HepG2 (cell line): ENCODE results near the gene WDR31. TPM values are rescaled to one million over a fixed set of nuclear protein-coding genes. Genes with fewer than 3 reads are reported as not detected.

ENCODE experiments used
- ATAC-seq: fragments of 200-7000 bp; cut with Tn5 transposase; 3 replicates; pipeline ENCODE4 v1.9.1; 2020; ENCODE audit warnings: mild to moderate bottlenecking, moderate library complexity
- BruUV-seq: library from RNA; stranded (reverse); fragments of 400-500 nt; replicated peaks from 2 replicates; lab custom pipeline; 2021; lab: Mats Ljungman, UMichigan
- CTCF ChIA-PET: fragments of 300-600 bp; formaldehyde crosslinking; extraction: SDS; loops from one replicate; lab custom pipeline; 2021; ENCODE audit warnings: low total read pairs, inconsistent platforms, low intra/inter-chr PET ratio; lab: Yijun Ruan, JAX
- POLR2A ChIA-PET: fragments of 350-600 bp; sonication (Branson Sonifier 250); formaldehyde crosslinking; loops from one replicate; lab custom pipeline; 2020; ENCODE audit warnings: antibody characterized with exemption, inconsistent platforms; lab: Yijun Ruan, JAX
- DNase-seq: peaks from one replicate; pipeline ENCODE4 v3.0.0-alpha.2; 2015; ENCODE audit warnings: low spot score
- FAIRE-seq: peaks from 3 replicates; lab custom pipeline; 2011; peaks lifted over from hg19 to GRCh38; lab: Jason Lieb, UNC
- H2AFZ ChIP-seq: one replicate; pipeline ENCODE4 v1.6.1; 2011; ENCODE audit warnings: low read length, inconsistent platforms
- H3K27ac ChIP-seq: fragments of 300-600 bp; 3 replicates; pipeline ENCODE4 v1.8.0; 2011; ENCODE audit warnings: mixed run types, mild to moderate bottlenecking, mixed read lengths, low read length, inconsistent platforms; ENCODE audit not compliant: insufficient read depth; ENCODE audit errors: extremely low read length
- H3K27me3 ChIP-seq, 2 experiments: fragments of 200-600 bp in 1 of 2; 2 replicates in 1 of 2; 3 replicates in 1 of 2; pipeline versions ENCODE4 v1.6.0 to v1.8.0; 2011; ENCODE audit warnings: low read length in 2 of 2, mild to moderate bottlenecking in 2 of 2, moderate library complexity in 2 of 2, inconsistent platforms in 1 of 2; ENCODE audit not compliant: insufficient read depth in 2 of 2, control insufficient read depth in 1 of 2
- H3K36me3 ChIP-seq, 2 experiments: fragments of 200-600 bp in 1 of 2; replicated peaks in 1 of 2; 2 replicates in 1 of 2; 3 replicates in 1 of 2; pipeline versions ENCODE4 v1.5.1 to v1.8.0; 2011; ENCODE audit warnings: low read length in 2 of 2, inconsistent platforms in 1 of 2; ENCODE audit not compliant: insufficient read depth in 2 of 2, control insufficient read depth in 1 of 2
- H3K4me1 ChIP-seq: 2 replicates; pipeline ENCODE4 v1.5.1; 2012; ENCODE audit warnings: low read length, inconsistent platforms; ENCODE audit not compliant: insufficient read depth
- H3K4me2 ChIP-seq: 2 replicates; pipeline ENCODE4 v1.6.0; 2011; ENCODE audit warnings: low read depth, low read length, inconsistent platforms
- H3K4me3 ChIP-seq, 3 experiments: fragments of 200-600 bp in 1 of 3; sonication (generic), shearing (Covaris generic) in 1 of 3; replicated peaks in 1 of 3; 2 replicates each; pipeline ENCODE4 v1.5.1; 2011 to 2016; ENCODE audit warnings: low read length in 3 of 3, inconsistent platforms in 2 of 3, low read depth in 2 of 3, mild to moderate bottlenecking in 2 of 3, control low read depth in 1 of 3, mixed read lengths in 1 of 3; ENCODE audit not compliant: insufficient read depth in 1 of 3
- H3K79me2 ChIP-seq: one replicate; pipeline ENCODE4 v1.6.1; 2011; ENCODE audit warnings: low read length, inconsistent platforms; ENCODE audit not compliant: insufficient read depth
- H3K9ac ChIP-seq: 2 replicates; pipeline ENCODE4 v1.6.0; 2011; ENCODE audit warnings: mild to moderate bottlenecking, low read depth, low read length, inconsistent platforms; ENCODE audit not compliant: insufficient read depth
- H3K9me3 ChIP-seq: 2 replicates; pipeline ENCODE4 v1.5.1; 2012; ENCODE audit warnings: mild to moderate bottlenecking, low read length
- H4K20me1 ChIP-seq: 2 replicates; pipeline ENCODE4 v1.6.0; 2011; ENCODE audit warnings: inconsistent platforms, mild to moderate bottlenecking, low read length, moderate library complexity; ENCODE audit not compliant: insufficient read depth
- ATF2 ChIP-seq: sonication (generic); formaldehyde crosslinking; IDR thresholded peaks from 2 replicates; pipeline ENCODE4 v1.4.0; 2020; ENCODE audit warnings: missing genetic modification reagents
- BRF2 ChIP-seq: sonication (generic); formaldehyde crosslinking; IDR thresholded peaks from 2 replicates; pipeline ENCODE4 v1.8.1; 2022; ENCODE audit warnings: mild to moderate bottlenecking, missing genetic modification reagents
- CHCHD3 ChIP-seq: sonication (generic); formaldehyde crosslinking; IDR thresholded peaks from 2 replicates; pipeline ENCODE4 v1.8.0; 2022; ENCODE audit warnings: mild to moderate bottlenecking, missing genetic modification reagents, moderate library complexity
- FIP1L1 ChIP-seq: fragments of 200-400 bp; formaldehyde crosslinking; IDR thresholded peaks from 2 replicates; pipeline ENCODE4 v1.6.1; 2018; ENCODE audit warnings: low read depth, mild to moderate bottlenecking, low read length, moderate library complexity, borderline replicate concordance; ENCODE audit not compliant: insufficient read depth
- FOXK2 ChIP-seq: fragments of 450-650 bp; IDR thresholded peaks from 2 replicates; pipeline ENCODE4 v1.6.1; 2016
- JUND ChIP-seq: sonication (generic); formaldehyde crosslinking; IDR thresholded peaks from 2 replicates; pipeline ENCODE4 v1.8.0; 2022; ENCODE audit warnings: mild to moderate bottlenecking, missing genetic modification reagents
- KDM4B ChIP-seq: sonication (generic); formaldehyde crosslinking; IDR thresholded peaks from 2 replicates; pipeline ENCODE4 v1.4.0; 2020; ENCODE audit warnings: missing genetic modification reagents
- NFRKB ChIP-seq: fragments of 450-650 bp; IDR thresholded peaks from 2 replicates; pipeline ENCODE4 v1.6.1; 2017
- PAXIP1 ChIP-seq: sonication (generic); formaldehyde crosslinking; conservative IDR thresholded peaks from 2 replicates; pipeline ENCODE4 v1.4.0; 2020; ENCODE audit warnings: mild to moderate bottlenecking, missing genetic modification reagents, moderate library complexity
- RORA ChIP-seq: sonication (generic); formaldehyde crosslinking; IDR thresholded peaks from 2 replicates; pipeline ENCODE4 v1.5.0; 2020; ENCODE audit warnings: mild to moderate bottlenecking, missing genetic modification reagents, moderate library complexity
- SAP130 ChIP-seq: IDR thresholded peaks from 2 replicates; pipeline ENCODE4 v1.6.1; 2016; ENCODE audit warnings: low read depth
- SMAD3 ChIP-seq: sonication (generic); formaldehyde crosslinking; IDR thresholded peaks from 2 replicates; pipeline ENCODE4 v1.4.0; 2020; ENCODE audit warnings: missing genetic modification reagents
- ZBTB38 ChIP-seq: sonication (generic); formaldehyde crosslinking; IDR thresholded peaks from 2 replicates; pipeline ENCODE4 v1.5.1; 2020; ENCODE audit warnings: mild to moderate bottlenecking, missing genetic modification reagents
- ZNF253 ChIP-seq: sonication (generic); formaldehyde crosslinking; IDR thresholded peaks from 2 replicates; pipeline ENCODE4 v1.8.0; 2022; ENCODE audit warnings: mild to moderate bottlenecking, missing genetic modification reagents, borderline replicate concordance
- WGBS: methylation state at CpG from one replicate; pipeline ENCODE4 v1.1.6; 2017; ENCODE audit warnings: low lambda C conversion rate; 5-methylcytosine and 5-hydroxymethylcytosine counted together
- in situ Hi-C: cut with HindIII; loops from 2 replicates; pipeline ENCODE4 v1.10.0; 2017; ENCODE audit warnings: low pct_unique_long_range_greater_than_20kb; ENCODE audit not compliant: extremely low pct_ligation_motif_present
- intact Hi-C: fragments of 100-400 bp; cut with micrococcal nuclease; formaldehyde crosslinking; loops from one replicate; pipeline ENCODE4 v1.10.0; 2022; ENCODE audit not compliant: unreplicated experiment
- polyA plus RNA-seq, 8 experiments: library from polyadenylated mRNA; depleted of rRNA in 3 of 8; stranded (reverse) in 7 of 8; unstranded in 1 of 8; fragments of >200 nt; fragmentation: Illumina TruSeq in 4 of 8; extraction: Trizol in 4 of 8; gene quantifications; 2 replicates each; pipeline versions ENCODE4 v1.2.1 to v1.2.3, GENCODE V29; 2011 to 2016; ENCODE audit warnings: low read depth in 4 of 8, missing spikeins in 1 of 8, mixed read lengths in 1 of 8; ENCODE audit not compliant: insufficient read depth in 1 of 8
- total RNA-seq, 5 experiments: library from RNA; depleted of rRNA; stranded (reverse); fragments of >200 nt; fragmentation: Illumina TruSeq; extraction: Trizol; gene quantifications; 2 replicates each; pipeline ENCODE4 v1.2.3, GENCODE V29; 2016; ENCODE audit warnings: low read depth in 1 of 5

The WDR31 gene
- total and polyA plus RNA-seq, 2 of the 13 experiments (the other 11 are each of a cell fraction or from before 2014, with no cell fraction given): 0.33 to 1.7 TPM

GRCh38 chr9:113281356-113281755 is 58.7 kb downstream of the WDR31 start:
- CTCF ChIA-PET: no interaction called here
- no peak for TF ChIP-seq RORA (CRISPR knock-in tag)
- TF ChIP-seq FOXK2: no peak
- no peak for TF ChIP-seq BRF2 (CRISPR knock-in tag)
- TF ChIP-seq SMAD3: no peak
- TF ChIP-seq ZNF253: no peak

GRCh38 chr9:113278840-113279239 is 61.2 kb downstream of the WDR31 start:
- in situ Hi-C loops (no loop called here), intact Hi-C loops (loop anchor here (10.0 kb wide), 2 partner anchors 126 to 376 kb away; partner anchors contain the start of gene ALAD)
- FAIRE-seq (no peak), DNase-seq (no peak), ATAC-seq (no peak)
- POLR2A ChIA-PET: interaction anchor here (0.9 to 1.7 kb wide), 2 partner anchors 57 to 122 kb away, joined by 3 to 6 read pairs; partner anchors contain the start of genes ALAD and SLC31A1
- Histone ChIP-seq H3K9ac (no peak overlapping the region), H3K9me3 (no peaks in the 10 kb centered on the region), H3K27me3 (no peaks in the 10 kb centered on the region; a peak in 2 of 5 replicates), H3K27ac (peak overlapping the region; percentile 34), H4K20me1 (no peaks in the 10 kb centered on the region; the same call in 1 of the 2 replicates), H3K4me1 (peaks cover 37% of the 10 kb centered on the region), H2AFZ (no peak overlapping the region), H3K4me3 (no peak overlapping the region), H3K36me3 (peaks cover 20 to 49% of the 10 kb centered on the region in 2 experiments), H3K79me2 (peaks cover 35% of the 10 kb centered on the region), H3K4me2 (peak overlapping the region; percentile 55)
- 50% methylated on average over 4 of the region's 4 CpGs for WGBS
- no TSS peak for BruUV-seq
- CTCF ChIA-PET: no interaction called here
- TF ChIP-seq KDM4B (CRISPR knock-in tag) (no peak), ATF2 (CRISPR knock-in tag) (no peak), SAP130 (CRISPR knock-in tag) (peak; percentile 17; the same call in 1 of the 2 replicates), ZBTB38 (CRISPR knock-in tag) (no peak), NFRKB (no peak), FIP1L1 (no peak), PAXIP1 (CRISPR knock-in tag) (peak; percentile 59), CHCHD3 (CRISPR knock-in tag) (no peak), JUND (CRISPR knock-in tag) (peak; percentile 70; the same call in 1 of the 2 replicates)

More at GRCh38 chr9:113281356-113281755, 58.7 kb downstream of the WDR31 start:
- intact Hi-C loops: no loop called here
- Histone ChIP-seq H3K27me3 (no peaks in the 10 kb centered on the region; a peak in 1 of 5 replicates), H3K4me1 (peaks cover 29% of the 10 kb centered on the region), H3K79me2 (peaks cover 16% of the 10 kb centered on the region), H3K36me3 (peaks cover 26 to 68% of the 10 kb centered on the region in 2 experiments), H3K4me2 (no peak overlapping the region), H3K9ac (no peak overlapping the region), H2AFZ (no peak overlapping the region), H3K27ac (no peak overlapping the region), H3K9me3 (no peaks in the 10 kb centered on the region), H3K4me3 (no peak overlapping the region), H4K20me1 (no peaks in the 10 kb centered on the region)
- ATAC-seq (no peak), FAIRE-seq (no peak), DNase-seq (no peak)
- 97% methylated on average over 4 of the region's 4 CpGs for WGBS
- in situ Hi-C loops: no loop called here
- BruUV-seq: no TSS peak
- POLR2A ChIA-PET: no interaction called here
